Hepatocyte (in vitro differentiated cells): Measurements from ENCODE around the gene CA5B. TPM values are rescaled to one million over a fixed set of nuclear protein-coding genes. Genes with fewer than 3 reads are reported as not detected.

Source experiments
- DNase-seq: peaks from one replicate; pipeline ENCODE4 v3.0.0-alpha.2; 2016; ENCODE audit warnings: low spot score
- H2AFZ ChIP-seq: fragments of 200-600 bp; sonication (generic); 2 replicates; pipeline ENCODE4 v1.6.0; 2016; ENCODE audit warnings: antibody characterized with exemption, mild to moderate bottlenecking
- H3K27ac ChIP-seq: fragments of 200-600 bp; sonication (generic); 2 replicates; pipeline ENCODE4 v1.5.1; 2016; ENCODE audit warnings: mild to moderate bottlenecking
- H3K27me3 ChIP-seq: fragments of 200-600 bp; sonication (generic); 2 replicates; pipeline ENCODE4 v1.6.1; 2016
- H3K36me3 ChIP-seq: fragments of 200-600 bp; sonication (generic); replicated peaks from 2 replicates; pipeline ENCODE4 v1.5.1; 2016; ENCODE audit warnings: low read depth; ENCODE audit not compliant: insufficient read depth
- H3K4me1 ChIP-seq: fragments of 200-600 bp; sonication (generic); 2 replicates; pipeline ENCODE4 v1.5.1; 2016; ENCODE audit warnings: mild to moderate bottlenecking, moderate library complexity; ENCODE audit not compliant: insufficient read depth
- H3K4me2 ChIP-seq: fragments of 200-600 bp; sonication (generic); 2 replicates; pipeline ENCODE4 v1.6.0; 2016
- H3K4me3 ChIP-seq: fragments of 200-600 bp; sonication (generic); 2 replicates; pipeline ENCODE4 v1.5.1; 2016; ENCODE audit warnings: mild to moderate bottlenecking
- H3K79me2 ChIP-seq: fragments of 200-600 bp; sonication (generic); 2 replicates; pipeline ENCODE4 v1.6.0; 2017; ENCODE audit warnings: mild to moderate bottlenecking
- H3K9me2 ChIP-seq: fragments of 200-600 bp; sonication (generic); replicated peaks from 2 replicates; pipeline ENCODE4 v1.6.0; 2017; ENCODE audit warnings: mild to moderate bottlenecking; ENCODE audit not compliant: insufficient read depth
- H3K9me3 ChIP-seq: fragments of 200-600 bp; sonication (generic); 2 replicates; pipeline ENCODE4 v1.5.1; 2016; ENCODE audit warnings: low read depth, mild to moderate bottlenecking
- H4K20me1 ChIP-seq: fragments of 200-600 bp; sonication (generic); 2 replicates; pipeline ENCODE4 v1.6.0; 2016; ENCODE audit warnings: mild to moderate bottlenecking; ENCODE audit not compliant: insufficient read depth, poor library complexity, severe bottlenecking
- CTCF ChIP-seq: fragments of 200-600 bp; sonication (generic); IDR thresholded peaks from 2 replicates; pipeline ENCODE4 v1.5.1; 2016; ENCODE audit warnings: antibody characterized with exemption, mild to moderate bottlenecking; ENCODE audit not compliant: poor library complexity
- EZH2 ChIP-seq: fragments of 200-600 bp; sonication (generic); IDR thresholded peaks from 2 replicates; pipeline ENCODE4 v1.6.1; 2016; ENCODE audit warnings: antibody characterized with exemption, mild to moderate bottlenecking, borderline replicate concordance
- EZH2phosphoT487 ChIP-seq: fragments of 200-600 bp; sonication (generic); IDR thresholded peaks from one replicate; pipeline ENCODE4 v1.6.1; 2018; ENCODE audit warnings: antibody characterized with exemption, mild to moderate bottlenecking, low read depth, moderate library complexity; ENCODE audit not compliant: unreplicated experiment, severe bottlenecking
- WGBS: methylation state at CpG from one replicate; pipeline ENCODE4 v1.1.6; 2016; ENCODE audit warnings: low lambda C conversion rate; ENCODE audit errors: missing lambda C conversion rate; 5-methylcytosine and 5-hydroxymethylcytosine counted together
- polyA plus RNA-seq: library from polyadenylated mRNA; unstranded; fragments of >200 nt; fragmentation: Nextera tagmentation; extraction: Ambion mirVana; gene quantifications from 2 replicates; pipeline ENCODE4 v1.2.1, GENCODE V29; 2016
- total RNA-seq: library from RNA; depleted of rRNA; stranded (reverse); fragments of >200 nt; gene quantifications from 2 replicates; pipeline ENCODE4 v1.2.3, GENCODE V29; 2014

CA5B gene
- total and polyA plus RNA-seq, 2 experiments from 2014 or later = 6.8 to 11.1 TPM

GRCh38 chrX:15816886-15817285 is 78.8 kb downstream of the CA5B start:
- no peak for DNase-seq
- Histone ChIP-seq H3K27me3 (no peaks in the 10 kb centered on the region), H3K79me2 (peaks cover 2% of the 10 kb centered on the region), H3K9me2 (no peaks in the 10 kb centered on the region), H3K9me3 (no peaks in the 10 kb centered on the region), H4K20me1 (no peaks in the 10 kb centered on the region), H3K27ac (no peak overlapping the region), H3K36me3 (no peaks in the 10 kb centered on the region), H3K4me3 (no peak overlapping the region), H3K4me1 (no peaks in the 10 kb centered on the region), H3K4me2 (no peak overlapping the region), H2AFZ (no peak overlapping the region)
- no peak for TF ChIP-seq CTCF
- no peak for TF ChIP-seq EZH2
- TF ChIP-seq EZH2phosphoT487 = no peak
- WGBS = 59% methylated on average over 4 of the region's 4 CpGs

DNA sequence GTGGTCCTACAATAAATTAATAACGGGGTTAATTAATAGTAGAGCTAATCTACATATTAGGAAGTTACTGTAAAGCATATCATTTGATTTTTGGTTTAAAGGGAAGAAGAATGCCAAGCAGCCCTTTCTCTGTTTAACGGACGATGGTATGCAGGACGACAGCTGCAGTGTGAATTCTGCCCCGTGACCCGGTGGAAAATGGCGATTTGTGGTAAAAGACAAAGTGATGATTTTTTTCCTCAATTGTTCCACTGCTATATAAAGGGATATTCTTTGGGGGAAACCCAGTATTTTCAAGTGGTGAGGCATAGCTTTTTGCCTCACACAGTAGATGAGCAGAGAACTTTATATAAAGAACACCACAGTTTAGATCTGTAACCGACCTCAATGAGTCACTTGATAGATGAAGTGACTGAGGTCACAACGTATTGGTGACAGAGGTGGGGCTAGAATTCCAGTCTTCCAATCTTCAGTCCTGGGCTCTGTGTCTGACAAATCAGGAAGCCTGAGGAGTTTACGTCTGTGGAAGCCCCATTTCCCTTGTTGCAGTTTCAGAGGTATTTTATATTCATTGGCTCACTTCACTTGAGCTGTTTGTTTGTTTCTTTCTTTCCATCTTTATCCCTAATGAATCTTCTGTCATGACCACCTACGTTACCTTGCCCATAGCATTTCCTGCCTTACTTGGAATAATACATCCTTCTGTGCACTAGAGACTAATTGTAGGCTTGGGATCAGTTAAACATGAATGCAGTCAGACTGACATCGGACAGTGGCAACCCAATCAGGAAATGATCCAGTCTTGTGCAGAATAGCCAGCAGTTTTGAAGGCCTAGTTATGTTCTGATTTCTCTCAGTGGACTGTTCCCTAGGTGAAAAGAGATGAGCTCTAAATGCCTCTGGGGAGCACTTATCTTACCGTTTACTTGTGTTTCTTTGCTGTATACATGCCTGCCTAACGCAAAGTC is 82.3 kb downstream of the CA5B start:
- no peak for DNase-seq
- no peak overlapping the region for H3K27ac ChIP-seq
- no peak overlapping the region for H3K4me3 ChIP-seq

DNA sequence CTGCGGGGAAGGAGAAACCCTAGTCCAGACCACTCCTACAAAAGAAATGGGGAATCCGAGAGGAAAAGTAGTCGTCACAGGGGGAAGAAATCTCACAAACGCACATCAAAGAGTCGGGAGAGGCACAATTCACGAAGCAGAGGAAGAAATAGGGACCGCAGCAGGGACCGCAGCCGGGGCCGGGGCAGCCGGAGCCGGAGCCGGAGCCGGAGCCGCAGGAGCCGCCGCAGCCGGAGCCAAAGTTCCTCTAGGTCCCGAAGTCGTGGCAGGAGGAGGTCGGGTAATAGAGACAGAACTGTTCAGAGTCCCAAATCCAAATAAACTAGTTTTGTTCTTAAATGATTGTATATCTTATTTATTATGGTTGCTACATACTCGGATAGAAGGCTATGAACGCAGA is 84.9 kb downstream of the CA5B start:
- 96% methylated on average over 23 of the region's 23 CpGs for WGBS
- Histone ChIP-seq H2AFZ (no peak overlapping the region), H3K9me2 (no peaks in the 10 kb centered on the region), H3K27ac (no peak overlapping the region), H3K36me3 (no peaks in the 10 kb centered on the region), H3K4me2 (no peak overlapping the region), H3K9me3 (no peaks in the 10 kb centered on the region), H3K4me3 (no peak overlapping the region), H3K27me3 (no peaks in the 10 kb centered on the region), H3K79me2 (no peaks in the 10 kb centered on the region), H4K20me1 (no peaks in the 10 kb centered on the region), H3K4me1 (no peaks in the 10 kb centered on the region)
- no peak for DNase-seq
- TF ChIP-seq EZH2phosphoT487 (no peak), CTCF (no peak)

More for the DNA sequence above, 82.3 kb downstream of the CA5B start:
- Histone ChIP-seq H3K79me2 (peaks cover 2% of the 10 kb centered on the region), H2AFZ (no peak overlapping the region), H3K27me3 (no peaks in the 10 kb centered on the region), H3K4me1 (no peaks in the 10 kb centered on the region), H4K20me1 (no peaks in the 10 kb centered on the region), H3K9me3 (no peaks in the 10 kb centered on the region), H3K9me2 (no peaks in the 10 kb centered on the region), H3K4me2 (no peak overlapping the region), H3K36me3 (no peaks in the 10 kb centered on the region)
- 82% methylated on average over 14 of the region's 14 CpGs for WGBS
- TF ChIP-seq CTCF (no peak), EZH2 (no peak), EZH2phosphoT487 (no peak)
